GM12873 (cell line): Measurements from ENCODE around the gene MMP24.

Source experiments
- TF ChIP-seq, protein P1 (sequence below): IDR thresholded peaks from 2 replicates; pipeline ENCODE4 v1.5.1; 2012; ENCODE audit warnings: low read depth, mild to moderate bottlenecking, moderate library complexity, low read length, control low read depth; ENCODE audit not compliant: insufficient read depth; ENCODE audit errors: missing control alignments

The MMP24 gene

GRCh38 chr20:35271073-35271882 lies 44.8 kb downstream of the MMP24 start:
- TF ChIP-seq, protein P1, sequence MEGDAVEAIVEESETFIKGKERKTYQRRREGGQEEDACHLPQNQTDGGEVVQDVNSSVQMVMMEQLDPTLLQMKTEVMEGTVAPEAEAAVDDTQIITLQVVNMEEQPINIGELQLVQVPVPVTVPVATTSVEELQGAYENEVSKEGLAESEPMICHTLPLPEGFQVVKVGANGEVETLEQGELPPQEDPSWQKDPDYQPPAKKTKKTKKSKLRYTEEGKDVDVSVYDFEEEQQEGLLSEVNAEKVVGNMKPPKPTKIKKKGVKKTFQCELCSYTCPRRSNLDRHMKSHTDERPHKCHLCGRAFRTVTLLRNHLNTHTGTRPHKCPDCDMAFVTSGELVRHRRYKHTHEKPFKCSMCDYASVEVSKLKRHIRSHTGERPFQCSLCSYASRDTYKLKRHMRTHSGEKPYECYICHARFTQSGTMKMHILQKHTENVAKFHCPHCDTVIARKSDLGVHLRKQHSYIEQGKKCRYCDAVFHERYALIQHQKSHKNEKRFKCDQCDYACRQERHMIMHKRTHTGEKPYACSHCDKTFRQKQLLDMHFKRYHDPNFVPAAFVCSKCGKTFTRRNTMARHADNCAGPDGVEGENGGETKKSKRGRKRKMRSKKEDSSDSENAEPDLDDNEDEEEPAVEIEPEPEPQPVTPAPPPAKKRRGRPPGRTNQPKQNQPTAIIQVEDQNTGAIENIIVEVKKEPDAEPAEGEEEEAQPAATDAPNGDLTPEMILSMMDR: no peak

DNA sequence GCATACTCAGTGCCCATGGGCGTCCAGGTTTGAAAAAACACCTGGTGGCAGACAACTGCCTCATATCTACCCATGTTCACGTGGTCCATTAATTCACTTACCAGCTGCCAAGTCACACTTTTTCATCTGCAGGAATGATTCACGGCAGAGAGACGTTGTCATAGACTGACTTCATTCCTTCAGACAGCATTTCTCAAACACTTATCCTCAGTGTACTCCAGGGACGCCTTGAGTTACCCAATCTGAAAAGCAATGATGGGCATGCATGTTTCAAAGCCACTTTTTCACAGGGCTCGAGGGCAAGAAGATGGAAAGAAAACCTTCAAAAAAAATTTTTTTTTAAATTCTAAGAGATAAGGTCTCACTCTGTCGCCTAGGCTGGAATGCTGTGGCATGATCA lies 45.4 kb downstream of the MMP24 start:
- TF ChIP-seq, protein P1: no peak

DNA sequence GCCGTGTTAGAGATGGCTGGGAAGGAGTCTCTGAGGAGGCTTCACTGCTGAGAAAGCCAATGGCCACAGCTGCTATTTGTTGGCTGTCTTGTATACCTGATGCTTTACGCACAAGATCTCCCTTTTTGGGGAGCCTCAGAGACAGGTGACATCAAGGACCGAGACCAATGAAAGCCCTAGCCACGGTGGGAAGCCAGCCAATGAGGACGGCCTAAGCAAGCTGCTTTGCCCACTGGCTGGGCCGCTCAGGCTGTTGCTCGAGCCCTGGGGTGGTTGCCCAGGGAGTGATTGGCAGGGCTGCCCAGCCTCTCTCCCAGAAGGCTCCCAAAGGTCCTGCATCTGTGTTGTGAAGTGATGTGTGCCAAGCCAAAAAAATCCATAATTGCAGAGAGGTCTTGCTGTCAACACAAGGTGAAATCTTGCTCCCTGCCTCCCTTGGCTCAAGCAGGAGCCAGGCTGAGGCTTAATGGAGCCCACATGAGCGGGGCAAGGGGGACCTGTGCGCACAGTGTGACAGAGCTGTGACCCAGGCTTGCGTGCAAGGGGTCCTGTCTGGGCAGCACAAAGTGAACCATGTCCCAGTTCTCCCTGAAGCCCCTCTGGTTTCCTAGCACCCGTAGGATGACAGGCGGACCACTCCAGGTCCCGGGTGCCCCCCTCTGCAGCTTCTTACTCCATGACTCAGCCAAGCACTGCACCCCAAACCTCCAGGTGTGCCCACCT lies 47.1 kb downstream of the MMP24 start:
- TF ChIP-seq, protein P1: no peak

- TF ChIP-seq, protein P1: no peak
Measured at GRCh38 chr20:35274172-35275092, 47.9 kb downstream of the MMP24 start.

- TF ChIP-seq, protein P1: no peak
Measured at GRCh38 chr20:35275741-35276251, 49.3 kb downstream of the MMP24 start.

- TF ChIP-seq, protein P1: no peak
Measured at GRCh38 chr20:35276408-35276807, 49.9 kb downstream of the MMP24 start.
